Measurements from ENCODE around the gene SIM2.
A peak's percentile ranks its signal among the peaks of the same experiment; 100 is the strongest.

Gene SIM2

DNA sequence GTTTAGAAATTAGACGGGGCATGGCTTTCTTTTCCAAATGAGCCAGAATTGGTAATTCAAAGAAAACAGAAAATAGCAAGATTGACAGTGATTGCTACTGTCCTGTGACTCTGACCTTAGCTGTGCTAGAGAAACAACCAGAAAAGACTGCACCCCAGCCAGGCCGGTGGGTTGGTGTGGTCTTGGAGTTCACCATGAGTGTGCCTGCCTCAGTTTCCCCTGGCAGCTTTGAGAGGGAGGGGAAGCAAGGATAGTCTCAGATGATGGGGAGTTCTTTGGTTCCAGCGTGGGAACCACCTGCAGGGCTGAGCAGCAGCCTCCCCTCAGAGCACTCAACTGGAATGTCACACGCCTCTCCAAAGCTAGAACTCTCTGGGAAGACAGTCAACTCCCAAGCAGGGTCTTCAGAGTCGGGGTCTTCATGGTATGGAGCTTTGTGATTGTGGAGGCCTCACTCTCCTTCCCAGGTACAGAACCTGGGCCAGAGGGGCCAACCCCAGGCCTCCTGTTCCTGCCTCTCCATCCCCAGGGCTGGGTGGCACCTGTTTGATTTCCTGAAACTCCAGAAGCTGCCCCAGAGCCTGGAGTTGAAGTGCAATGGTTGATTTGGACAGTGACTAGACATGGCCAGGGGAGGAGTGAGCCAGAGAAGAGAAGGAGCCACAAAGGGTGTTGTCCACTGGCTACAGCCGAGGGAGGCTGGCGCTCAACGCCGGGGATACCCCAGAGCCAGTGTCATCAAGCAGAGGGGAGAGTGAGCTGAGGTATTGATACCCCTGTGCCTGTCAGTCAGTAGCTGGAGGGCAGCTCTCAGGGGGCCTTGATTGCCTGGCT, 35.7 kb downstream of the SIM2 start:
- DNase-seq (ENCODE audit: low spot score in 2 of 2): no peak
- H3K4me3 ChIP-seq: no peak overlapping the region
- H3K27me3 ChIP-seq (ENCODE audit: low read depth): no peaks in the 10 kb centered on the region
- H3K4me1 ChIP-seq: no peaks in the 10 kb centered on the region
- in situ Hi-C loops (cut with MboI; ENCODE audit: low sequenced_read_pairs): no loop called here
- H3K36me3 ChIP-seq (replicated peaks): no peaks in the 10 kb centered on the region; the same call in none of the 2 replicates
- no peaks in the 10 kb centered on the region for H3K9me3 ChIP-seq

GRCh38 chr21:36735201-36735515, 36.2 kb downstream of the SIM2 start:
- Histone ChIP-seq H3K4me3 (no peak overlapping the region), H3K9me3 (no peaks in the 10 kb centered on the region), H3K4me1 (no peaks in the 10 kb centered on the region), H3K36me3 (replicated peaks) (no peaks in the 10 kb centered on the region; the same call in none of the 2 replicates), H3K27me3 (ENCODE audit: low read depth) (no peaks in the 10 kb centered on the region)
- no peak for DNase-seq (ENCODE audit: low spot score in 2 of 2)
- in situ Hi-C loops (cut with MboI; ENCODE audit: low sequenced_read_pairs): no loop called here

- Histone ChIP-seq H3K27me3 (ENCODE audit: low read depth) (no peaks in the 10 kb centered on the region), H3K4me1 (no peaks in the 10 kb centered on the region), H3K9me3 (no peaks in the 10 kb centered on the region), H3K36me3 (replicated peaks) (no peaks in the 10 kb centered on the region; the same call in none of the 2 replicates), H3K4me3 (no peak overlapping the region)
- DNase-seq (ENCODE audit: low spot score in 2 of 2): no peak
- in situ Hi-C loops (cut with MboI; ENCODE audit: low sequenced_read_pairs): no loop called here
Measured at GRCh38 chr21:36735724-36736320, 36.9 kb downstream of the SIM2 start.

DNA sequence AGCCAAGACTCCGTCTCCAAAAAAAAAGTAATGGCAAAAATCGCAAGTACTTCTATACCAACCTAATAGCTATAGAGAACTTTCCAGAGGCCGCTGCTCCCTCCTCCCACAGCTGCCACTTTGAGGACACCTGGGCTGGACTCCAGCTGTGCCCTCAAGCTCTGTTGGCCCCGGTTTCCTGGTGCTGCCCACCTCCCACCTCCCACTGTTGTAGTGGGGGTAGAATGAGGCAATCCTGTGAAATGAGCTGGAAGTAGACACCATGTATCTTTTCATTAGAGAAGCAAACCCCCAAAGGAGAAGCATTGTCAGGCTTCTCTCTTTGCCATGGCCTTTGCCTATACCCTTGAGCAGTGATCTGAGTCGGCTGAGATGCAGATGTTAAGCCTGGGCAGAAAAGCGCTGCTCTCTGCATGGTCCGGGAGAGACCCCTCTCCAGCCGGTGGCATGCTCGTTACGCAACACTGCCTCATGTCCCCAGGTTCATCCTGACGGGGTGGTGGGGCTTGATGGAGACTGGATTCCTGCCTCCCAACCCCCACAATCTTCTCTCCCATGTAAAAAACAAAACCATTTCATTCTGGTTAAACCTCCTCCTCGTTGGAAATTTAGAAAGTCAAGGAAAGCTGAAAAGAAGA, 39.7 kb downstream of the SIM2 start:
- DNase-seq (ENCODE audit: low spot score in 2 of 2): no peak
- Histone ChIP-seq H3K36me3 (replicated peaks) (no peaks in the 10 kb centered on the region; the same call in 1 of the 2 replicates), H3K9me3 (no peaks in the 10 kb centered on the region), H3K27me3 (ENCODE audit: low read depth) (no peaks in the 10 kb centered on the region), H3K4me1 (no peaks in the 10 kb centered on the region), H3K4me3 (no peak overlapping the region)
- in situ Hi-C loops (cut with MboI; ENCODE audit: low sequenced_read_pairs): no loop called here

DNA sequence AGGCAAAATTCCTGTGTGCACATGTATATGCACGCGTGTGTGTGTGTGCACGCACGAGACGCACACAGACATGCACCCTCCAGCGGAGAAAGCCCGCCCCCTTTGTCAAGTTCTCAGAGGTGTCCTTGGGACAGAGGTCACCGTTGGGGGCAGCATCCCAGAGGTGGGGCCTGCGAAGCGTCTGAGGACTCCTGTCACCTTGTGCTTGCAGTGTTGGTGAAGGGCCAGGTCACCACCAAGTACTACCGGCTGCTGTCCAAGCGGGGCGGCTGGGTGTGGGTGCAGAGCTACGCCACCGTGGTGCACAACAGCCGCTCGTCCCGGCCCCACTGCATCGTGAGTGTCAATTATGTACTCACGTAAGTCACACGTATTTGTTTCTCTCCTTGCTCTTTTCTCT, 42.6 kb downstream of the SIM2 start:
- H3K9me3 ChIP-seq: no peaks in the 10 kb centered on the region
- no peak for DNase-seq (ENCODE audit: low spot score in 2 of 2)
- H3K4me1 ChIP-seq: no peaks in the 10 kb centered on the region
- in situ Hi-C loops (cut with MboI; ENCODE audit: low sequenced_read_pairs): no loop called here
- H3K36me3 ChIP-seq (replicated peaks): no peaks in the 10 kb centered on the region
- H3K27me3 ChIP-seq (ENCODE audit: low read depth): no peaks in the 10 kb centered on the region
- H3K4me3 ChIP-seq: no peak overlapping the region

GRCh38 chr21:36743008-36743407, 44.1 kb downstream of the SIM2 start:
- DNase-seq (ENCODE audit: low spot score in 2 of 2): no peak
- in situ Hi-C loops (cut with MboI; ENCODE audit: low sequenced_read_pairs): no loop called here
- Histone ChIP-seq H3K4me1 (peaks cover under 1% of the 10 kb centered on the region), H3K9me3 (no peaks in the 10 kb centered on the region), H3K4me3 (no peak overlapping the region), H3K36me3 (replicated peaks) (no peaks in the 10 kb centered on the region), H3K27me3 (ENCODE audit: low read depth) (no peaks in the 10 kb centered on the region)

DNA sequence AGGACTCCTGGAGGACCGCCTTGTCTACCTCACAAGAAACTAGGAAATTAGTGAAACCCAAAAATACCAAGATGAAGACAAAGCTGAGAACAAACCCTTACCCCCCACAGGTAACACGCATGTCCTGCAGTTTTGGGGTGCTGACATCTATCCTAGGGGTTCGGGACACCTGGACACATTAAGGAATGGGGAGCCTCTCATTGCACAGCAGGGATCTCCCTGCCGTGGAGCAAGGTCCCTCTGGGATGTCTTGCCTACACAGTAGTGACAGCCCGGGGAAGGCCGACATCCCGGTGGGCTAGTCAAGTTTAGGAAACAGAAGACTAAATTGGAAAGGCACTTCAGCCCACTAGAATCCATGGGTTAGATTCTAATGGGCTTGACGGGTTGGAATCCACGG, 44.5 kb downstream of the SIM2 start:
- no peaks in the 10 kb centered on the region for H3K36me3 ChIP-seq (replicated peaks)
- DNase-seq (ENCODE audit: low spot score in 2 of 2): no peak
- in situ Hi-C loops (cut with MboI; ENCODE audit: low sequenced_read_pairs): no loop called here
- H3K4me3 ChIP-seq: no peak overlapping the region
- H3K9me3 ChIP-seq: no peaks in the 10 kb centered on the region
- H3K4me1 ChIP-seq: peaks cover 5% of the 10 kb centered on the region
- H3K27me3 ChIP-seq (ENCODE audit: low read depth): no peaks in the 10 kb centered on the region

DNA sequence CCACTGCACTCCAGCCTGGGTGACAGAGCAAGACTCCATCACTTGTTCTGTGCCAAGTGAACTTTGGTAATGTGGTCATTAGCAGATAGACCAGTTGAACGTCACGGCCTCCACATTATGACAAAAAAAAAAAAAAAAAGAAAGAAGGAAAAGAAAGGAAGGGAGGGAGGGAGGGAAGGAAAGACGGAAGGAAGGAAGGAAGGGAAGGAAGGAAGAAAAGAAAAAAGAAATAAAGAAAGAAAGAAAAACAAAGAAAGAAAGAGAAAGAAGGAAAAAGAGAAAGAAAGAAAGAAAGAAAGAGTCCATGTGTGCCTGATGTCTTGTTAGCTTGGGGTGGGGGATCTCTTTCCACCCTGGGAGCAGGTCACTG, 45.3 kb downstream of the SIM2 start:
- Histone ChIP-seq H3K9me3 (no peaks in the 10 kb centered on the region), H3K4me3 (no peak overlapping the region), H3K4me1 (peaks cover 8% of the 10 kb centered on the region), H3K36me3 (replicated peaks) (no peaks in the 10 kb centered on the region), H3K27me3 (ENCODE audit: low read depth) (no peaks in the 10 kb centered on the region)
- in situ Hi-C loops (cut with MboI; ENCODE audit: low sequenced_read_pairs): no loop called here
- no peak for DNase-seq (ENCODE audit: low spot score in 2 of 2)

DNA sequence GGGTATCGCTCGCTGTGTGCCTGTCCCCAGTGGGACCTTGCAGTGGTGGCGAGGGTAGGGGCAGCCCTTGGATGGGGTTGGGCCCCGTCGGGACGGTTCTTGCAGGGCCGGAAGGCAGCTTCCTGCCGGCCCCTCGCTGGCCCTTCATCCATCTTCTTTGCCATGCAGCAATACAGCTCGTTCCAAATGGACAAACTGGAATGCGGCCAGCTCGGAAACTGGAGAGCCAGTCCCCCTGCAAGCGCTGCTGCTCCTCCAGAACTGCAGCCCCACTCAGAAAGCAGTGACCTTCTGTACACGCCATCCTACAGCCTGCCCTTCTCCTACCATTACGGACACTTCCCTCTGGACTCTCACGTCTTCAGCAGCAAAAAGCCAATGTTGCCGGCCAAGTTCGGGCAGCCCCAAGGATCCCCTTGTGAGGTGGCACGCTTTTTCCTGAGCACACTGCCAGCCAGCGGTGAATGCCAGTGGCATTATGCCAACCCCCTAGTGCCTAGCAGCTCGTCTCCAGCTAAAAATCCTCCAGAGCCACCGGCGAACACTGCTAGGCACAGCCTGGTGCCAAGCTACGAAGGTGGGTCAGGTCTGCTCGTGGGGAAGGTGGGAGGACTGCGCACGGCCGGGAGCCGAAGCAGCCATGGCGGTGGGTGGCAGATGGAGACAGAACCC, 45.8 kb downstream of the SIM2 start:
- H3K9me3 ChIP-seq: no peaks in the 10 kb centered on the region
- H3K36me3 ChIP-seq (replicated peaks): no peaks in the 10 kb centered on the region
- in situ Hi-C loops (cut with MboI; ENCODE audit: low sequenced_read_pairs): no loop called here
- H3K27me3 ChIP-seq (ENCODE audit: low read depth): no peaks in the 10 kb centered on the region
- peaks cover 11% of the 10 kb centered on the region for H3K4me1 ChIP-seq
- no peak overlapping the region for H3K4me3 ChIP-seq
- no peak for DNase-seq (ENCODE audit: low spot score in 2 of 2)

- in situ Hi-C loops (cut with MboI; ENCODE audit: low sequenced_read_pairs): no loop called here
- H3K27me3 ChIP-seq (ENCODE audit: low read depth): no peaks in the 10 kb centered on the region
- H3K4me1 ChIP-seq: peaks cover 19% of the 10 kb centered on the region
- H3K4me3 ChIP-seq: no peak overlapping the region
- DNase-seq (ENCODE audit: low spot score in 2 of 2): no peak
- H3K36me3 ChIP-seq (replicated peaks): no peaks in the 10 kb centered on the region
- H3K9me3 ChIP-seq: no peaks in the 10 kb centered on the region
Measured at GRCh38 chr21:36745459-36745858, 46.5 kb downstream of the SIM2 start.

DNA sequence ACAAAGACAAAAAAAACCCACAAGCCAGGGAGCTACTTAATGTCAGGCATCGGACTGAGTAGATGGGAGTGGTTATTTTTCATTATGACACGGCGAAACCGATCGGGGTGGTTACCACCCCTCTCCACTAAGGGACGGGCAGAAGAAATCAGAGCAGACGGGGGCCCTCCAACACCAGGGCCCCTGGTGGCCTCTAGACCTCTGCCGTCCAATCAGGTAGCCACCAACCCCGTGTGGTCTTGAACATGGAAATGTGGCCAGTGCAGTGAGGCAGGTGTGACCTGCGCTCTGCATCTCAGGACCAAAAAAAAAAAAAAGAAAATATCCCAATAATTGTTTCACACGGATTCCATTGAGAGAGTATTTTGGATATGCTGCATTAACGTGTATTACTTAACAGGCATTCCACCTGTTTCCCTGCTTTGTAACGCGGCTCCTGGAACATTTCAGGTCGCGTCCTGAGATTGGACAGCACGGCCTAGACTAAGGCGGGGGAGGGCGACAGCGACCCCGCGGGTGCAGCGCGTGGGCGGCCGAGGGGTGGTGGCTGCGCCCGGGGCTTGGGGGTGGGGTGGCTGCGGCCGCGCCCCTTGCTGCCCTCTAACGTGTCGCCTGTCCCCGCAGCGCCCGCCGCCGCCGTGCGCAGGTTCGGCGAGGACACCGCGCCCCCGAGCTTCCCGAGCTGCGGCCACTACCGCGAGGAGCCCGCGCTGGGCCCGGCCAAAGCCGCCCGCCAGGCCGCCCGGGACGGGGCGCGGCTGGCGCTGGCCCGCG, 48.3 kb downstream of the SIM2 start:
- peak overlapping the region; percentile 18 for H3K4me3 ChIP-seq

GRCh38 chr21:36747815-36748383, 49.0 kb downstream of the SIM2 start:
- DNase-seq (ENCODE audit: low spot score in 2 of 2): peak; percentile 56 to 83
- no peaks in the 10 kb centered on the region for H3K27me3 ChIP-seq (ENCODE audit: low read depth)
- H3K4me1 ChIP-seq: peaks cover 39% of the 10 kb centered on the region
- H3K9me3 ChIP-seq: no peaks in the 10 kb centered on the region
- H3K36me3 ChIP-seq (replicated peaks): no peaks in the 10 kb centered on the region
- in situ Hi-C loops (cut with MboI; ENCODE audit: low sequenced_read_pairs): no loop called here
- peak overlapping the region; percentile 31 for H3K4me3 ChIP-seq

More for the DNA sequence above, 48.3 kb downstream of the SIM2 start:
- no peaks in the 10 kb centered on the region for H3K27me3 ChIP-seq (ENCODE audit: low read depth)
- no peaks in the 10 kb centered on the region for H3K9me3 ChIP-seq
- no peaks in the 10 kb centered on the region for H3K36me3 ChIP-seq (replicated peaks)
- in situ Hi-C loops (cut with MboI; ENCODE audit: low sequenced_read_pairs): no loop called here
- peak in 1 of 2 experiments; percentile 62 for DNase-seq (ENCODE audit: low spot score in 2 of 2)
- peaks cover 32% of the 10 kb centered on the region for H3K4me1 ChIP-seq

- peak; percentile 78 to 82 for DNase-seq (ENCODE audit: low spot score in 2 of 2)
- Histone ChIP-seq H3K4me3 (no peak overlapping the region), H3K9me3 (no peaks in the 10 kb centered on the region), H3K4me1 (peaks cover 39% of the 10 kb centered on the region), H3K27me3 (ENCODE audit: low read depth) (no peaks in the 10 kb centered on the region), H3K36me3 (replicated peaks) (no peaks in the 10 kb centered on the region)
- in situ Hi-C loops (cut with MboI; ENCODE audit: low sequenced_read_pairs): no loop called here
Measured at GRCh38 chr21:36749935-36750575, 51.1 kb downstream of the SIM2 start.
